ENCODE results near the gene LRCH1.

DNA sequence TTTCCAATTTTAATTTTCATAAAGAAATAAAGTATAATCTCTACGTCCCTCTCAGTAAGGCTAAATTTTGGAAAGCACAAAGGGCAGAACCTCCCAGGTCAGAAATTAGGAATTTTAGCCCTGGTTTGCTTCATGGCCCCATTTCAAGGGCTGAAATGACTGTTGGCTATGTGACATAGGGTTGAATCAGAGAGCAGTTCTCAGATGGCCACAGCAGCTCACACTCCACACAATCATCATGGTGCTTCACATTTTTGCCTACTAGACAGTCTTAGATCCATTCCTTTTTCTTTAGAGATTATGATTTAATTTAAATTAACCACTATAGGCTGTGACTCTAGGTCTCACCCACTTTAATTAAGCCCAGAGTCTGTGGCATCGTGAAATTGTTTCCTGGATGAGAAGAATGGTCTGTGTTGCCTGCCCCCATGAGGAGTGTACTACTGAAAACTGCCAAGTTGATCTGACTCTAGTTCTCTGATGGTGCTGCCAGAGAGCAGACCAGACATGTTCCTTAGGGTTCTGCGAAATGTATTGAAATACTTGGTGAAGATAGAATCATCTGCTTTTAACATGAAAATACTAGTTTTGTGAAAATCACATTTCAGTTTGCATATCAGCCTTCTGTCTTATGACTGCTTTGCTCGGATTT is 186.6 kb downstream of the LRCH1 start:
- no peak for TF ChIP-seq POLR2AphosphoS5 (IDR thresholded peaks at IDR 0.05)
- TF ChIP-seq, protein P1, sequence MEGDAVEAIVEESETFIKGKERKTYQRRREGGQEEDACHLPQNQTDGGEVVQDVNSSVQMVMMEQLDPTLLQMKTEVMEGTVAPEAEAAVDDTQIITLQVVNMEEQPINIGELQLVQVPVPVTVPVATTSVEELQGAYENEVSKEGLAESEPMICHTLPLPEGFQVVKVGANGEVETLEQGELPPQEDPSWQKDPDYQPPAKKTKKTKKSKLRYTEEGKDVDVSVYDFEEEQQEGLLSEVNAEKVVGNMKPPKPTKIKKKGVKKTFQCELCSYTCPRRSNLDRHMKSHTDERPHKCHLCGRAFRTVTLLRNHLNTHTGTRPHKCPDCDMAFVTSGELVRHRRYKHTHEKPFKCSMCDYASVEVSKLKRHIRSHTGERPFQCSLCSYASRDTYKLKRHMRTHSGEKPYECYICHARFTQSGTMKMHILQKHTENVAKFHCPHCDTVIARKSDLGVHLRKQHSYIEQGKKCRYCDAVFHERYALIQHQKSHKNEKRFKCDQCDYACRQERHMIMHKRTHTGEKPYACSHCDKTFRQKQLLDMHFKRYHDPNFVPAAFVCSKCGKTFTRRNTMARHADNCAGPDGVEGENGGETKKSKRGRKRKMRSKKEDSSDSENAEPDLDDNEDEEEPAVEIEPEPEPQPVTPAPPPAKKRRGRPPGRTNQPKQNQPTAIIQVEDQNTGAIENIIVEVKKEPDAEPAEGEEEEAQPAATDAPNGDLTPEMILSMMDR (IDR thresholded peaks at IDR 0.05) = no peak
- TF ChIP-seq POLR2A (IDR thresholded peaks at IDR 0.05) = no peak
